ENCODE measurements around the gene GMPR2.

- TF ChIP-seq CTCF (IDR thresholded peaks at IDR 0.05 in 8 of 11, conservative IDR thresholded peaks at IDR 0.05 in 3 of 11) (no peak), POLR2A (IDR thresholded peaks at IDR 0.05) (no peak), POLR2AphosphoS5 (IDR thresholded peaks at IDR 0.05) (no peak)
Measured at GRCh38 chr14:24213866-24214662, 18.7 kb upstream of the GMPR2 start.

Measured in spleen (tissue), 7 donors.